NCI-H2029 (cell line): ENCODE measurements around the gene CEP83.
"Not testable (repeated sequence)": the region's sequence is repeated elsewhere in the genome, so short reads cannot be mapped to it uniquely, and the experiment has no call there.

ENCODE experiments used
- DNase-seq: peaks from one replicate; lab custom pipeline; 2025; lab: John Stamatoyannopoulos, UW

CEP83 gene

DNA sequence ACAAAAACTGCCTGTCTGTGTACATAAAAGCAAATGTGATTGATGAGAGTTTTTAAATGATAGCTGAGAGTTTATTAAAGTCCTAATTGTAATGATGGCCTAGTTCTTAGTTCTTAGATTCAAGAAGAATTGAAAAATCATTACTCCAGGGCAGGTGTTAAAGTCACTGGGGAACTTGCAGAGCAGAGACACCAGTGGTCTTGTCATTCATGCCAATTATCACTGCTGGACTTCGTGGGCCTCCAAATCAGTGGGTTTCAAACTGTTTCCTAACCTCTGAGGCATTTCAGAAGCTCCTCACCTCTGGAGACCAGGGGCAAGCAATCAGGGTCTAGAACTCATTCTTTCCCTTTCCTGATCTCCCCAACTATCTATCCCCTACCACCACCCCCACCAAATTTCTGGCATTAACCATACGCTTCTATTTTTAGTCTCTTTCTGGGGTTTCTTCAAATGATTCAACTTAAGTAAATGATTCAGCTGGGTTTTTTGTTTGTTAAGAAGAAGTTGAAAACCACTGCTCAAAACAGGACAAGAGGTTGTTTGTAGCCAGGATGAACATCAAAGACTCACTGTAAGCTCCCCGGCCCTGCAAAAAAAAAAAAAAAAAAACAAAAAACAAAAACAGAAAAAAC, 80.1 kb downstream of the CEP83 start:
- no peak for DNase-seq

DNA sequence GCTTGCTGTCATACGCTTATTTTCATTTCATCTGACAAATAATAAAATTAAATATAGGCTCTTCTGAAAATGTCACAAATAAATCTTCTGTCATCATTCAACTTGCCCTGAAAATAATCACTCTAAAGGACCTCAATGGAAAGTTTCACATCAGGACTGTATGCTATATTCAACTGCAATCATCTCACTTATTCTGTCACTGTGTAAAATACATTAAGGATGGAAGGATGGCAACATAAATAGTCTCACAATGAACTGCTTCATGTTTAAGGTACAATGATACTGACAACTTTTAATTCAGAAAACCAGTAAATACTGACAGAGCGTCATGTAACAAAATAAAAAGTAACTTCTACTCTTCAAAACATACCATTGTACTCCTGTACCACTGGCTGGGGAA, 82.1 kb downstream of the CEP83 start:
- DNase-seq: no peak

DNA sequence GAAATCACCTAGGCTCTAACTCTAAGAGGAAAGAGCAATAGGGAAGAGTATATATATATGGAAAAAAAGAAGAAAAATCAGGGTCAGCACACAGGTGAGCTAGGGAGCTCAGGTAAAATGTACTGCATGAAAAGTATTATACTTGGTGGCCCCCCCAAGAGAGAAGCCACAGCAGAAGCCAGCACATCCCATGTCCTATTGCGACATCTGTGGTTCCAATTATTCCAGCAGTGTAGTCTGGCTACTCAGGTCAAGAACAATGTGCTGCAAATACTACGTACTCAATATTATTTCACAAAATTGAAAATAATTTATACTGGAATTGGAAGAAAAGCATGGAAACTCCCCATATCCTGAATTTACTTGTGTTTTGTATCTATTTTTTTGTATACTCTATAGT, 85.5 kb downstream of the CEP83 start:
- DNase-seq: no peak

DNA sequence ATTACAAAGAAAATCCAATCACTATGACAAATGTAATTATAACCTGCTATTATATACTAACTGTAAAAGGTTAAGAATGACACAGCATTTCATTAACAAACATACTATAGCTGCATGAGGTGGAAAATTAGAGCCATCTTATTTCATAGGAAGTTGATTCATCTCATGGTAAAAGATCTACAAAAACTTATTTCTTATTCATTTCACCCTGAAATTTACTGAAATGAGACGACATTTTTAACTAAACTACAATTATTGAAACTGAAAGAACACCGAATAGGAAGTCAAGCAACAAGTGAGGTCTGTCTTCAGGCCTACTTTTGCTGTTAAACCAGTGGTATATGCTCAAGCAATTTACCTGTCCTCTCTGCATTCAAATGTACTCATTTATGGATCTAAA, 87.2 kb downstream of the CEP83 start:
- no peak for DNase-seq

DNA sequence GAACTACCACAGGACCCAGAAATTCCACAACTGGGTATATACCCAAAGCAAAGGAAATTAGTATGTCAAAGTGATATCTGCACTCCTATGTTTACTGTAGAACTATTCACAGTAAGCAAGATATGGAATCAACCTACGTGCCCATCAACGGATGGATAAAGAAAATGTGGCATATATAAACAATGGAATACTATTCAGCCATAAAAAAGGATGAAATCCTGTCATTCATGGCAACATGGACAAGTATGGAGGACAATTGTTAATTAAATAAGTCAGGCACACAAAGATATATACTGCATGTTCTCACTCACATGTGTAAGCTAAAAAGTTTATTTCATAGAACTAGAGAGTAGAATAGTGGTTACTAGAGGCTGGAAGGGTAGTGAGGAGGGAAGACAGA, 97.0 kb downstream of the CEP83 start:
- DNase-seq: no peak

DNA sequence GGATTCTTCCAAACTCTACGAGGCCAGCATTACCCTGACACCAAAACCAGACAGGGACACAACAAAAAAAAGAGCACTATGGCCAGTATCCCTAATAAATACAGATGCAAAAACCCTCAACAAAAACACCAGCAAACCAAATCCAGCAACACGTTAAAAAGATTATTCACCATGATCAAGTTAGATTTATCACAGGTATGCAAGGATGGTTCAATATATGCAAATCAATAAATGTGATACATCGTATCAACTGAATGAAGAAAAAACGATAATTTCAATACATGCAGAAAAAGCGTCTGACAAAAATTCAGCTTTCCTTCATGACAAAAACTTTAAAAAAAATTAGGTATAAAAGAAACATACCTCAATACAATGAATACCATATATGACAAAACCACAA, 99.9 kb downstream of the CEP83 start:
- DNase-seq: no peak

DNA sequence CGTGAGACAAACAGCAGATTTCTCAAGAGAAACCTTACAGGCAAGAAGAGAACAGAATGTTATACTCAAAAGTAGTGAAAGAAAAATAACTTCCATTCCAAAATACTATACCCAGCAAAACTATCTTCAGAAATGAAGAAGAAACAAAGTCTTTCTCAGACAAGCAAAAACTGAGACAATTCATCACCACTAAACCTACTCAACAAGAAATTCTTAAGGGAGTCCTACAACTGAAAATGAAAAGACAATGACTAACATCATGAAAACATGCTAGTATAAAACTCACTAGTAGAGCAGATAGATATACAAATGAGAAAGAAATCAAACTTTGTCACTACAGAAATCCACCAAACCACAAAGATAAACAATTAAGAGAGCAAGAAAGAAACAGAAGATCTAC, 106.5 kb downstream of the CEP83 start:
- DNase-seq: no peak

DNA sequence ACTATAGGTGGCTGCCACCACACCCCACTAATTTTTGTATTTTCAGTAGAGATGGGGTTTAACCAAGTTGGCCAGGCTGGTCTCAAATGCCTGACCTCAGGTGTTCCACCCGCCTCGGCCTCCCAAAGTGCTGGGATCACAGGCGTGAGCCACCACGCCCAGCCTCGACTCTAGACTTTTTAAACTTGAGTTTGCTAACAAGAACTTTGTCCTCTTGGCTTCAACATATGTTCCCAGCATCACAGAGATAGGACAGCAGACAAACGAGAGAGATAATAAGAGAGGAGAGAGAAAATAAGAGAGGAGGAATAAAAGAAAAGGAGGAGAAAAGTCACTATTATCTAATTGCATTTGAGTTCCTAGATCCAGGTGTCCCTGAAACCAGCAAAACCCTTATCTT, 119.1 kb downstream of the CEP83 start:
- DNase-seq: no peak

DNA sequence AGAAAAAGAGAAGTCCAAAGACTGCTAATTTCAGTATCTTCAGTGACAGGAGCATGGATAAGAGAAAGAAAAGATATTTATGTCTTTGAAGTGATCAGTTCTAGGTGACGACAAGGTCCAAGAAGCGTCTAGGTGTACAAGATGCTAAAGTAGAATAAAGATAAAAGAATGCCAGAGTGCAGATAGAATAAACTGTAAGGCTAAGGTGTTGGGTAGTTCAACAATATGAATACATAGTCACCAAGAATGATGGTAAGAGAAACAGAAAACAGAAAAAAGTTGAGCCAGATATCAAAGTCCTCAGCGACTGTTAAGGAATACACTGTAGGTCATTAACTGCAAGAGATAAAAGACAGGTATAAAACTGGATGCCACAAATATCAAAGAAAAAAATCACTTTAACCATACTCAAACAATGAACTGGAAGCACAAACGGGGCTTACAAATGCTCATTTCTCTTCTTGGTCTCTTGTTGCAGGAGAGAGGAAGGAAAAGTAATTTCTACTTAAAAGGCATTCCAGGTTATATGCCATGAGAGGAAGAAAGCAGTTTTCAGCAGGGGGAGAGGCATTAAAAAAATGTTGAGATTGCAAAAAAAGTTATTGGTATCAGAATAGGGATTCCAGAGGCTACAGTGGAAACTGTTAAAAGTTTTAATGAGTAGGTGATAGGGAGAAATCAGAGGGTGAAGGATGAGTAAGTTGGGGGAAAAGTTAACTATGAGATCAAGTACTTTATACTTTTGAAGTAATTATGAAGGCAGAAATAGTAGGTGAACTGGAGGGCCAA, 121.5 kb downstream of the CEP83 start:
- no peak for DNase-seq

DNA sequence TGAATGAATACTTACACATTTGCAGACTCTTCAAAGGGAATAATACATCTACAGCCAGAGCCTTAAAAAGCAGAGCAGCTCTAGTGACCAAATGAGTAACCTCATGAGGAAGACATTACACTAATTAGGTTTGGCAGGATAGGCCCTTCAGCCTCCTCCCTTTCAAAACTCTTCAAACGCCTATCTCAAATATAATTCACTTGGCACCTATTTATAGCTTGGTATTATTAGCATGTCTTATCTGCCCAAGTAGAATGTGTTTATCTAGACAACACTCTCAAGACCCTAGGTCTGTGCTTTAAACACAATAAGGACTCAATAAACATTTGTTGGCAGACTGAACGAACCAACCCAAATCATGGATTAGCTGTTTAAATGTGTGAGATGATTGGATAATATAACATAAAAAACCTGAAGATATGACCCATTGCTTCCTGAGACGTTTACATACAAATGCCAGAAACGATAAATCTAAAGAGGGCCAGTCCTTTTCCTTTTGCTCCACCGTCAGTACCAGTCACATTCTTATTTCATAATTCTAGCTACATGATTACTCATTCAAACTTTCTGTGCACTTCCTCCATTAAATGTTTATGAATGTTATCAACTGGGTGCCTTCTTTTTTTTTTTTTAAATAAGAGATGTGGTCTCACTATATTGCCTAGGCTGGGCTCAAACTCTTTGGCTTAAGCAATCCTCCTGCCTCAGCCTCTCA, 123.3 kb downstream of the CEP83 start:
- no peak for DNase-seq

DNA sequence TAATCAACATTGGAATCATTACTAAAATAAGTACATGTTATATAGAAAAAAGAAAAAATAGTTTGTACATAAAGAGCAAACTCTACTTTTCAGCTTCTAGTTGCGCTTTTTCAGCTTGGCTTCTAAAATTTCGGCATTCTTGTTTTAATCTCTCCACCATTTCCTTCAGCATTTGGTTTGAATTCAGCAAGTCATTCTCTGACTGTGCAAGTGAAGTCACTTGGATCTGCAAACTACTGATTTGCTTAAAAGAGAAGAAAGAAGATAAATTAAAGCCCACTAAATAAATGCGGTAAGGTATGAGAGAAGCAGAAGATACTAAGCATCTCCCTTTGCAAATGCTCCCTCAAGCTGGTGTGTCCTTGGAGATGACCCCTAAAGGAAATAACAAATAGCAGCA, 126.3 kb downstream of the CEP83 start:
- DNase-seq: no peak

DNA sequence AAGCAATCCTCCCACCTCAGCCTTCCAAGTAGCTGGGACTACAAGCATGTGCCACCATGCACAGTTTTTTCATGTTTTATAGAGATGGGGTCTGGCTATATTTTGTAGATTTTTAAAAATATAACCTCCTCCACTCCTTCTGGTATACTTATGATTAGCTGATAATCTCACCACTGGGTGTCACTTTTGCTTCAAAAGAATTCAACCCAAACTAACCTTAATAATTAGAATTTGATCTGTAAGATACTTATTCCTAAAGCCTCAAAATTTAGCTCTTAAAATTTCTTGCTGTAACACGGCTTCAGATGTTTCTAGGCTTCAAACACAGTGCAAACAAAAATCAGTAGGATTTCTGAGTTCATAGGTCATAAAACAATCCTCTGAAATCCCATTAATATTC, 130.3 kb downstream of the CEP83 start:
- no peak for DNase-seq

DNA sequence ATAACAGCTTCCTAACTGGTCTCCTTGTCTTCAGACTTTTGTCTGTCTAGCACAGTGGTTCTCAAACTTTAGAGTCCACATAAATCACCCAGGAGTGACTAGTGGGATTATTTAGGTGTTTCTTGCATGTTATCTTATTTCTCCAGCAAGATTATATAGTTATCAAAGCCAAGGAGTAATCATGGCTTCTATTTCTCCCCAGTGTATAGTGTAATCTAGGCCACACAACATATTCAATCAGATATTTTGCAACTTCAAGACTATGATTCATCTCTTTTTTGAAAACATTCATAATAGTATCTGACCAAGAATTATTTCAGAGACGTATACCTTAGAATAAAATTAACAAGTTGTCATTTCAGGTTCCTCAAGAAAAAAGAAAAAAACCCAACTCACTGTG, 131.9 kb downstream of the CEP83 start:
- DNase-seq: no peak

DNA sequence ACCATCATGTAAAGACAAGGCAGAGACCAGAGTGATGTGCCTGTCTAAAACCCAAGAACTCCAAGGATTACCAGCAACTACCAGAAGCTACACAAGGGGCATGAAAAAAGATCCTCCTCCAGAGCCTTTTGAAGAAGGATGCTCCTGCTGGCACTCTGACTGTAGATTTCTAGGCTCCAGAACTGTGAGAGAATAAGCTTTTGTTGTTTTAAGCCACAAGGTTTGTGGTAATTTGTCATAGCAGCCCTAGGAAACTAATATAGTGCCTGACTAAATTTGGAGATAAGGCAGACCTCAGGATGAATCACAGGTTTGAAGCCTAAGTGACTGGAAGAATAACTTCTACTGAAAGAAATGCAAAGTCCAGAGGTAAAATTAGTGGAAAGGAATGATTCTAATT, 132.9 kb downstream of the CEP83 start:
- no peak for DNase-seq

DNA sequence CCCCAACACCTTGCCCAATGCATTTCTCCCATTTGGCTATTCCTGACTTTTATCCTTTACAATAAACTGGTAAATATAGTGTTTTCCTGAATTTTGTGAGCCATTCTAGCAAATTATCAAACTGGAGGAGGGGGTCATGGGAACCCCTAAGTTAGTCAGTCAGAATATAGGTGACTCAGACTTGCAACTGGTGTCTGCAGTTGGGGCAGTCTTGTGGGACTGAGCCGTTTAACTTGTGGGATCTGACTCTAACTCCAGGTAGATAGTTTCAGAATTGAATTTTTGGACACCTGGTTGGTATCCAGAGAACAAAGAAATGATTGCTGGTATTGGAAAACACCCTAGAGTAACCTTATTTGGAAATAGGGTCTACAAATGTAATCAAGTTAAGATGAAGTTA, 133.4 kb downstream of the CEP83 start:
- no peak for DNase-seq

DNA sequence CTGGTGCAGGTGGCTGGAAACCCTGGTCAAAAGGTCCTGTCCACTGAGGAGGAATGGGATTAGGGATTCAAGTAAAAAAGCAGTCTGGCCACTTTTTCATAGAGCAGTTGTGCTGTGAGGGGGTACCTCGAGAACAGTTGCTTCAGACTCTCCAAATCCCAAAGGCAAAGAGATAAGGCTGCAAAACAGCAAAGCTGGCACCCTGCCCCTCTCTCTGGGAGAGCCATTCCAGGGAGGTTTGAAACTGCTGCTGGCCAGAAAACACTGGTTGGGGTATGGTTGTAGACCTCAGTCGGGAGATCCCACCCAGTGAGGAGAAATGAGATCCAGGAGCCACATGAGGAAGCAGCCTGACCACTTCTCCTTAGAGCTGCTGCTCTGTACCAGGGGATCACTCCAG, 137.3 kb downstream of the CEP83 start:
- no peak for DNase-seq

DNA sequence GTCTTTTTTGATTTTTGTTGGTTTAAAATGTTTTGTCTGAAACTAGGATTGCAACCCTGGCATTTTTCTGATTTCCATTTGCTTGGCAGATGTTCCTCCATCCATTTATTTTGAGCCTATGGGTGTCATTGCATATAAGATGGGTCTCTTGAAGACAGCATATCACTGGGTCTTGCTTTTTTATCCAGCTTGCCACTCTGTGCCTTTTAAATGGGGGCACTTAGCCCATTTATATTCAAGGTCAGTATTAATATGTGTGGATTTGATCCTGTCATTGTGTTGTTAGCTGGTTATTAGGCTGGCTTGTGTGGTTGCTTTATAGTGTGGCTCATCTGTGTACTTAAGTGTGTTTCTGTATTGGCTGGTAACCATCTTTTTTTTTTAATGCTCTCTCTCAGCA, 139.6 kb downstream of the CEP83 start:
- DNase-seq: no peak

DNA sequence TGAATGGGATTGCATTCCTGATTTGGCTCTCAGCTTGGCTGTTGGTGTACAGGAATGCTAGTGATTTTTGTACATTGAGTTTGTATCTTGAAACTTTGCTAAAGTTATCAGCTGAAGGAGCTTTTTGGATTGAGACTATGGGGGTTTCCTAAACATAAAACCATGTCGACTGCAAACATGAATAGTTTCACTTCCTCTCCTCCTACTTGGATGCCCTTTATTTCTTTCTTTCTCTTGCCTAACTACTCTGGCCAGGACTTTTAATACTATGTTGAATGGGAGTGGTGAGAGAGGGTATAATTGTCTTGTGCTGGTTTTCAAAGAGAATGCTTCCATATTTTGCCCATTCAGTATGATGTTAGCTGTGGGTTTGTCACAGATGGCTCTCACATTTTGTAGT, 141.5 kb downstream of the CEP83 start:
- DNase-seq: no peak

DNA sequence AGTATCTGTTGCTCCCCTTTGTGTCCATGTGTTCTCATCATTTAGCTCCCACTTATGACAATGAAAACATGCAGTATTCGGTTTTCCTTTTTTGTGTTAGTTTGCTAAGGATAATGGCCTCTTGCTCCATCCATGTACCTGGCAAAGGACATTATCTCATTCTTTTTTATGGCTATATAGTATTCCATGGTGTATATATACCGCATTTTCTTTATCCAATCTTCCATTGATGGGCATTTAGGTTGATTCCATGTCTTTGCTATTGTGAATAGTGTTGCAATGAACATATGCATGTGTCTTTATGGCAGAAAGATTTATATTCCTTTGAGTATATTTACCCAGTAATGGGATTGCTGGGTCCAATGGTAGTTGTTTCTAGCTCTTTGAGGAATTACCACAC, 143.1 kb downstream of the CEP83 start:
- DNase-seq: not testable (repeated sequence)

DNA sequence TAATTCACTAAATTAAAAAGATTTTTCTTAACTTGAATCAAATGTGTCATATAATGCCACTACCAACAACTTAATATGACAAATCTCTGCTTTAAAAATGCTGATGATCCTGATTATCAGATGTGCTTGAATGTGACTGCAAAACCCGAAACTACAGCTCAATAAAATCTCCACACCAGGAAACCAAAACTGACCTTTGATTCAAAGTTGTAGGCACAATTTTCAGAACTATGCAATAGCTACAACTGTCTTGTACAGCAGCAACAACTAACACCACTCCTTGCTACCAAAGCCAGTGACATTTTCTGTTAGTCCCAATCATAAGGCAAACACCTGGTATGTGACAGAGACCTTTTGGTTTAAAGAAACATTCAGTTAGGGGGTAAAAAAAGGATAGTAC, 147.3 kb downstream of the CEP83 start:
- DNase-seq: no peak

DNA sequence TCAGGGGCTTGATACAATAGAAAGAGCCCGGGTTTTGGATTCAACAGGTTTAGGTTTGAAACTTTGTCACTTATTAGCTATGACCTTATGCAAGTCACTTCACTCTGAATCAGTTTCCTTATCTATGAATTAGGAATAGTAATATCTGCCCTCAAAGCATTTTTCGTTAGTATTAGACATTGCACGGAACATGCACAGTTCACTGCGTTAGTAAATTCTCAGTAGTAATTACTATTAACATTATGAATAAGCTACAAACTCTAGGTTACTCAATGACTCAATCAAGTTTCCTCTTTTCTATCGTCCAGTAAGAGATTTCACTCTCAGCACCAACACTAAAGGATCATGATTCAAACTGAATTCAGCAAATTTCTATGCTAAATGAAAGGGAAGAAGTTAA, 150.3 kb downstream of the CEP83 start:
- no peak for DNase-seq

DNA sequence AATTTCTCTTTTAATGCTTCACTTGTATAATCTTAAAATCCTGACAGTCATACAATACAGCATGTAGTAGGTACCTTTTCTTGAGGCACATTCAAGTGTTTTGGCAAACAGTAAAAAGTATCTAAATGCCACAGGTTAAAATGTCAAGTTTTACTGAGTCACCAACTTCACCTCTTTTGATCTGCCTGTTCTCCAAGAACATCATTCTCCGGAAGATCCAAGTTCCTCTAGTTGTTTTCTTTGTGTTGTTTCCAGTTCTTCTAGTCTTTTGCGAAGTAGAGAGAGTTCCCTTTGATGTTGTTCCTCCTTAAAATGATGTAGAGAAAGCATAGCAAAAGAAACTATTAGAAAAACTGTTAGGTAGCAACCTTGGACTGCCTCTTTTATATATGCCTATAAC, 151.1 kb downstream of the CEP83 start:
- DNase-seq: no peak
